Right lung (tissue), 5 donors: ENCODE data around the gene F2. TPM values are rescaled to one million over a fixed set of nuclear protein-coding genes. Genes with fewer than 3 reads are reported as not detected.
"Not testable (repeated sequence)": the region's sequence is repeated elsewhere in the genome, so short reads cannot be mapped to it uniquely, and the experiment has no call there.

Experiments
- DNase-seq, 2 donors: peaks; one replicate each; pipeline ENCODE4 v3.0.0-alpha.2; 2013
- polyA plus RNA-seq, 5 donors: library from polyadenylated mRNA; unstranded; fragments of 120-200 nt; gene quantifications; one replicate each; pipeline versions ENCODE4 v1.2.1 to v1.2.3, GENCODE V29; 2013; ENCODE audit warnings: inconsistent platforms in 1 of 5, low replicate concordance in 1 of 5; ENCODE audit not compliant: insufficient read length in 5 of 5, insufficient read depth in 1 of 5

F2 gene
- polyA plus RNA-seq, 5 donors = 0.09 to 2.1 TPM; not detected in 3

GRCh38 chr11:46684367-46684766 lies 34.6 kb upstream of the F2 start:
- no peak for DNase-seq

- DNase-seq = peak; percentile 73 to 77
Observed at GRCh38 chr11:46686886-46687795, 31.9 kb upstream of the F2 start.

GRCh38 chr11:46690702-46691101 lies 28.3 kb upstream of the F2 start:
- DNase-seq = no peak

GRCh38 chr11:46692450-46692849 lies 26.6 kb upstream of the F2 start:
- DNase-seq = no peak

GRCh38 chr11:46693597-46694012 lies 25.4 kb upstream of the F2 start:
- no peak for DNase-seq

GRCh38 chr11:46694072-46694471 lies 24.9 kb upstream of the F2 start:
- no peak for DNase-seq

- DNase-seq = no peak
Observed at GRCh38 chr11:46694607-46695006, 24.4 kb upstream of the F2 start.

- DNase-seq = no peak
Observed at GRCh38 chr11:46695345-46696211, 23.4 kb upstream of the F2 start.

- DNase-seq = no peak
Observed at GRCh38 chr11:46696212-46696558, 22.8 kb upstream of the F2 start.

- DNase-seq = no peak
Observed at GRCh38 chr11:46697303-46697702, 21.7 kb upstream of the F2 start.

GRCh38 chr11:46697723-46698122 lies 21.3 kb upstream of the F2 start:
- no peak for DNase-seq

- DNase-seq = no peak
Observed at GRCh38 chr11:46698597-46698996, 20.4 kb upstream of the F2 start.

- DNase-seq = peak; percentile 98
Observed at GRCh38 chr11:46700241-46701077, 18.6 kb upstream of the F2 start, which contains the start of the genes ARHGAP1 and ZNF408. TSS of gene ARHGAP1 (minus strand) at chr11:46700619. CDS start at chr11:46696107, 4,512 bp downstream. TSS of gene ZNF408 (plus strand) at chr11:46701031. CDS start at chr11:46701048, 17 bp downstream.

- no peak for DNase-seq
Observed at GRCh38 chr11:46701078-46701654, 17.8 kb upstream of the F2 start.

- no peak for DNase-seq
Observed at GRCh38 chr11:46705070-46705688, 13.8 kb upstream of the F2 start.

GRCh38 chr11:46706886-46707285 lies 12.1 kb upstream of the F2 start:
- DNase-seq = no peak

GRCh38 chr11:46709351-46709750 lies 9.7 kb upstream of the F2 start:
- DNase-seq = not testable (repeated sequence)

- DNase-seq = no peak
Observed at GRCh38 chr11:46710821-46711269, 8.2 kb upstream of the F2 start.

GRCh38 chr11:46711303-46711702 lies 7.7 kb upstream of the F2 start:
- DNase-seq = no peak

- DNase-seq = no peak
Observed at GRCh38 chr11:46712874-46713576, 6.0 kb upstream of the F2 start.
